ENCODE measurements around the gene ETV1.

GRCh38 chr7:13946181-13946580, 43.3 kb downstream of the ETV1 start:
- TF ChIP-seq CTCF (IDR thresholded peaks at IDR 0.05) (no peak), EP300 (IDR thresholded peaks at IDR 0.05) (no peak)
